ENCODE measurements around the gene EMP3. TPM values are rescaled to one million over a fixed set of nuclear protein-coding genes. Genes with fewer than 3 reads are reported as not detected.

Gene EMP3
- total RNA-seq, 4 donors from 2014 or later = 36.3 to 74.2 (median 56.5) TPM

DNA sequence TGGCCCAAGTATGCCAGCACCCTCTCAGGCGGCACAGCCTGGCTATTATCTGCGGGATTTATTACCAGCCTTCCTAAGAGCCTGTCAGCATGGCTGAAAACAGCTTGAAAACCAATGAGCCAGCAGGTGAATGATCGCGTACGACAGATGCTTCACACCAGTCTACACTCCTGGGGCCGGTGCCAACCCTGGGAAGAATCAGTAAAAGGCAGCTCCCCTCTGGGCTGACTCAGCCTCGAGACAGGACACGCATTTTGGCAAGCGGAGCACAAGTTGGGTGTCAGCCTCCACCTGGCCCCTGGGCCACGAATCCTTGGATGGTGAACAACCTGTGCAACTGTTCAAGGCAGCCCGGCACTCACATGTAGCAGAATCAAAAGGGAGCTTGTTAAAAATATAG lies 15.6 kb downstream of the EMP3 start:
- no peak for TF ChIP-seq POLR2AphosphoS5 (IDR thresholded peaks at IDR 0.05)
- TF ChIP-seq CTCF (IDR thresholded peaks at IDR 0.05) = no peak
- TF ChIP-seq EP300 (IDR thresholded peaks at IDR 0.05) = no peak
- no peak for TF ChIP-seq POLR2A (IDR thresholded peaks at IDR 0.05)
- Histone ChIP-seq H3K4me3 (no peak overlapping the region), H3K27me3 (no peaks in the 10 kb centered on the region), H3K9me3 (no peaks in the 10 kb centered on the region), H3K36me3 (peaks cover 0 to 45% of the 10 kb centered on the region in 2 donors), H3K27ac (no peak overlapping the region), H3K4me1 (no peaks in the 10 kb centered on the region)
- no peak for ATAC-seq
- 80% methylated on average over 1 of the region's 11 CpGs; no CpG with 5 or more reads in 1 of the 2 donors for WGBS, 2 donors (ENCODE audit: low coverage in 1 of 2)

DNA sequence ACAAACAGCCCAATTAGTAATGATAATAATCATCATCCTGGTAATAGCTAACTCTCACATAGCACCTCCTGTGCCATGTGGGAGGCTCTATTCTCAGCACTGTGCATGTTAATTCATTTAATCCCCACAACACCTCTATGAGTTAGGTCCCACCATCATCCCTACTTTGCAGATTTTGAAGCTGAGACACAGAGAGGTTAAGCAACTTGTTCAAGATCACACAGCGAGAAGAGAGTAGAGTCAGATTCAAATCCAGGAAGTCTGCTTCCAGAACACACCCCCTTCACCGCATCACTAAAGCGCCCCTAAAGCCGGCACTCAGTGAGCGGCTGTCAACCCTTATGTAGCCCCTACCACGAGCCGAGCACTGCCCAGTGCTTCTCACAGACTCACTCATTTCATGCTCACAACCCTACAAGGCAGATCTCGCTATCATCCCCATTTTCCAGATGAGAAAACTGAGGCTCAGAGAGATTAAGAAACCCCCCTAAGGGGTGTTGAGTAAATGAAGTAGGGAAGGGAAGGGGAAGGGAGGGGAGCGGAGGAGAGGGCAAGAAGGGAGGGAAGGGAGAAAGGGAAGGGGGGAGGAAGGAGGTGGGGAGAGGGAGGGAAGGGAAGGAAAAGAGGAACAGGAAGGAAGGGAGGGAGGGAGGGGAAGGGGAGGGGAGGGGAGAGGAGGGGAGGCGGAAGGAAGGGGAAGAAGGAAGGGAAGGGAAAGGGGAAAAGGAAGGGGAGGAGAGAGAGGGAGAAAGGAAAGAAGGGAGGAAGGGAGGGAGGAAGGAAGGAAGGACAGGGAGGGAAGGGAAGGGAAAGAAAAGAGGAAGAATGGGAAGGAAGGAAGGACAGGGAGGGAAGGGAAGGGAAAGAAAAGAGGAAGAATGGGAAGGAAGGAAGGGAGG lies 16.4 kb downstream of the EMP3 start:
- peaks cover 0 to 45% of the 10 kb centered on the region in 2 donors for H3K36me3 ChIP-seq
- H3K9me3 ChIP-seq = no peaks in the 10 kb centered on the region
- WGBS, 2 donors (ENCODE audit: low coverage in 1 of 2) = 82 to 100% methylated on average over 1 to 4 of the region's 10 CpGs
- H3K27me3 ChIP-seq = no peaks in the 10 kb centered on the region
- no peak overlapping the region for H3K4me3 ChIP-seq
- ATAC-seq = no peak
- TF ChIP-seq EP300 (IDR thresholded peaks at IDR 0.05) (no peak), POLR2AphosphoS5 (IDR thresholded peaks at IDR 0.05) (no peak), CTCF (IDR thresholded peaks at IDR 0.05) (no peak), POLR2A (IDR thresholded peaks at IDR 0.05) (no peak)
- H3K4me1 ChIP-seq = no peaks in the 10 kb centered on the region
- H3K27ac ChIP-seq = no peak overlapping the region

DNA sequence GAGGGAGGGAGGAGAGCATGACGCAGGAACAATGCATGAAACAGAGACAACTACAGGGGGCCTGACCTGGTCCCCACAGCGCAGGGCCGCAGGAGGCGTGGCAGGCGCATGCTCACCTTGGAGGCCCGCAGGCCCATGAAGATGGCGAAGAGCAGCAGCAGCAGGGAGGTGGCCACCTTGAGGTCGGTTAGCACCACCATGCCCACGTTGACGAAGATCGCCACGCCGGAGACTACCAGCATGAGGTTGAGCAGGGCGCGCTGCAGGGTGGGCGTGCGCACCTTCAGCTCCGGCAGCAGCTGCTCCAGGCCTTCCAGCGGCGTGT lies 17.0 kb downstream of the EMP3 start:
- no peak for ATAC-seq
- Histone ChIP-seq H3K27ac (no peak overlapping the region), H3K4me1 (no peaks in the 10 kb centered on the region), H3K9me3 (no peaks in the 10 kb centered on the region), H3K4me3 (no peak overlapping the region), H3K36me3 (peaks cover 0 to 45% of the 10 kb centered on the region in 2 donors), H3K27me3 (no peaks in the 10 kb centered on the region)
- TF ChIP-seq EP300 (IDR thresholded peaks at IDR 0.05) (no peak), POLR2A (IDR thresholded peaks at IDR 0.05) (no peak), CTCF (IDR thresholded peaks at IDR 0.05) (no peak), POLR2AphosphoS5 (IDR thresholded peaks at IDR 0.05) (no peak)
- 76 to 94% methylated on average over 6 to 7 of the region's 20 CpGs for WGBS, 2 donors (ENCODE audit: low coverage in 1 of 2)

- peaks cover 0 to 45% of the 10 kb centered on the region in 2 donors for H3K36me3 ChIP-seq
- H3K4me3 ChIP-seq = no peak overlapping the region
- no peaks in the 10 kb centered on the region for H3K9me3 ChIP-seq
- no peaks in the 10 kb centered on the region for H3K27me3 ChIP-seq
- ATAC-seq = no peak
- no peak overlapping the region for H3K27ac ChIP-seq
- no peak for TF ChIP-seq POLR2AphosphoS5 (IDR thresholded peaks at IDR 0.05)
- no peak for TF ChIP-seq POLR2A (IDR thresholded peaks at IDR 0.05)
- no peak for TF ChIP-seq CTCF (IDR thresholded peaks at IDR 0.05)
- no peak for TF ChIP-seq EP300 (IDR thresholded peaks at IDR 0.05)
- peaks cover 0 to 2% (median 0%) of the 10 kb centered on the region in 3 donors for H3K4me1 ChIP-seq
- WGBS, 2 donors (ENCODE audit: low coverage in 1 of 2) = 84 to 97% methylated on average over 5 to 9 of the region's 23 CpGs
These were observed 17.6 kb downstream of the EMP3 start for GRCh38 chr19:48342841-48343540.

Measured in gastroesophageal sphincter (tissue), 4 donors.